GM13976 (cell line): Measurements from ENCODE around the gene KCNAB1.

Experiments used
- DNase-seq: peaks from one replicate; pipeline ENCODE4 v3.0.0; 2012; ENCODE audit warnings: low spot score
- CTCF ChIP-seq: IDR thresholded peaks from 2 replicates; pipeline ENCODE4 v1.5.1; 2012; ENCODE audit warnings: borderline replicate concordance, mild to moderate bottlenecking; ENCODE audit not compliant: insufficient read depth; ENCODE audit errors: extremely low read depth, missing control alignments, control extremely low read depth
- in situ Hi-C: fragments of 300-500 bp; cut with MboI; formaldehyde crosslinking; loops from one replicate; pipeline ENCODE4 v1.12.0; 2022; ENCODE audit warnings: low sequenced_read_pairs, mixed read lengths, inconsistent platforms; ENCODE audit not compliant: unreplicated experiment

Gene KCNAB1

GRCh38 chr3:156353563-156353962 is 233.2 kb downstream of the KCNAB1 start:
- DNase-seq = no peak
- in situ Hi-C loops = no loop called here
- TF ChIP-seq CTCF = no peak

- DNase-seq = no peak
- TF ChIP-seq CTCF = no peak
- in situ Hi-C loops = no loop called here
These were observed 236.4 kb downstream of the KCNAB1 start for GRCh38 chr3:156356537-156357363.

- no peak for DNase-seq
- no peak for TF ChIP-seq CTCF
- in situ Hi-C loops = no loop called here
These were observed 237.9 kb downstream of the KCNAB1 start for GRCh38 chr3:156358232-156358631.

GRCh38 chr3:156359368-156359767 is 239.0 kb downstream of the KCNAB1 start:
- no peak for TF ChIP-seq CTCF
- DNase-seq = no peak
- in situ Hi-C loops = no loop called here

GRCh38 chr3:156360083-156360482 is 239.7 kb downstream of the KCNAB1 start:
- in situ Hi-C loops = no loop called here
- TF ChIP-seq CTCF = no peak
- no peak for DNase-seq

GRCh38 chr3:156360963-156361362 is 240.6 kb downstream of the KCNAB1 start:
- TF ChIP-seq CTCF = no peak
- in situ Hi-C loops = no loop called here
- no peak for DNase-seq
